ENCODE measurements around the gene CIRBP. TPM values are rescaled to one million over a fixed set of nuclear protein-coding genes. Genes with fewer than 3 reads are reported as not detected.

Gene CIRBP
- total RNA-seq, 1 experiment from 2014 or later = 263 TPM

GRCh38 chr19:1302533-1303239 lies 33.6 kb downstream of the CIRBP start:
- Histone ChIP-seq H2BK120ac (ENCODE audit: low read depth, low read length, poor library complexity, severe bottlenecking) (peak overlapping the region; percentile 6), H2AFZ (ENCODE audit: low read length) (no peak overlapping the region), H3K14ac (ENCODE audit: insufficient read depth, low read length) (no peak overlapping the region), H2BK20ac (ENCODE audit: low read depth, low read length, poor library complexity, severe bottlenecking) (no peak overlapping the region), H3K79me1 (ENCODE audit: insufficient read depth, low read depth, low read length, poor library complexity, severe bottlenecking) (no peaks in the 10 kb centered on the region), H3K23me2 (ENCODE audit: insufficient read length, low read depth, low read length, poor library complexity, severe bottlenecking) (no peaks in the 10 kb centered on the region), H3K4me2 (ENCODE audit: insufficient read depth, insufficient read length, low read length) (no peak overlapping the region), H2AK5ac (ENCODE audit: insufficient read length, low read length) (no peak overlapping the region), H4K91ac (ENCODE audit: insufficient read length, low read depth, low read length) (peak overlapping the region; percentile 45), H3K4ac (ENCODE audit: low read depth, low read length) (no peak overlapping the region), H3K18ac (ENCODE audit: insufficient read length, low read depth, low read length) (no peak overlapping the region), H4K20me1 (ENCODE audit: control insufficient read depth, insufficient read depth, insufficient read length) (peaks cover 2% of the 10 kb centered on the region), H2BK5ac (ENCODE audit: insufficient read length, low read length) (no peak overlapping the region), H3K79me2 (ENCODE audit: insufficient read depth, low read length) (no peaks in the 10 kb centered on the region), H3K9ac (ENCODE audit: extremely low read depth, insufficient read length, low read length) (no peak overlapping the region), H2BK15ac (ENCODE audit: low read depth, low read length) (no peak overlapping the region; the same call in 1 of the 2 replicates), H3K9me3 (ENCODE audit: control insufficient read depth, low read depth, low read length) (no peaks in the 10 kb centered on the region), H3K27me3 (ENCODE audit: insufficient read depth, low read length) (no peaks in the 10 kb centered on the region), H4K8ac (replicated peaks; ENCODE audit: insufficient read length, low read depth, low read length) (no peak overlapping the region), H2BK12ac (ENCODE audit: insufficient read length, low read depth, low read length) (no peak overlapping the region), H3K56ac (ENCODE audit: insufficient read length, low read depth, low read length) (no peak overlapping the region), H3T11ph (ENCODE audit: low read length) (no peak overlapping the region), H4K5ac (ENCODE audit: insufficient read length, low read depth, low read length) (no peak overlapping the region), H3K4me1 (ENCODE audit: insufficient read depth, low read length) (no peaks in the 10 kb centered on the region), H3K27ac (ENCODE audit: insufficient read length, low read depth, low read length) (no peak overlapping the region), H3K23ac (ENCODE audit: insufficient read length, low read depth, low read length) (no peak overlapping the region)
- Mint-ChIP-seq H3K9me3 (no peaks in the 10 kb centered on the region; a peak in 1 of 5 replicates), H3K4me1 (peaks cover 0 to 3% of the 10 kb centered on the region in 2 experiments; a peak in 2 of 4 replicates), H3K27ac (peak overlapping the region in 2 of 3 experiments; percentile 1 to 15; a peak in 1 of 7 replicates), H3K27me3 (ENCODE audit: low read depth) (no peaks in the 10 kb centered on the region), H3K4me3 (no peak overlapping the region), H3K36me3 (ENCODE audit: insufficient read depth in 1 of 3, low read depth in 3 of 3) (peaks cover 2 to 4% (median 3%) of the 10 kb centered on the region in 3 experiments; a peak in 3 of 7 replicates)
- DNase-seq = no peak
- TF ChIP-seq, protein P1, sequence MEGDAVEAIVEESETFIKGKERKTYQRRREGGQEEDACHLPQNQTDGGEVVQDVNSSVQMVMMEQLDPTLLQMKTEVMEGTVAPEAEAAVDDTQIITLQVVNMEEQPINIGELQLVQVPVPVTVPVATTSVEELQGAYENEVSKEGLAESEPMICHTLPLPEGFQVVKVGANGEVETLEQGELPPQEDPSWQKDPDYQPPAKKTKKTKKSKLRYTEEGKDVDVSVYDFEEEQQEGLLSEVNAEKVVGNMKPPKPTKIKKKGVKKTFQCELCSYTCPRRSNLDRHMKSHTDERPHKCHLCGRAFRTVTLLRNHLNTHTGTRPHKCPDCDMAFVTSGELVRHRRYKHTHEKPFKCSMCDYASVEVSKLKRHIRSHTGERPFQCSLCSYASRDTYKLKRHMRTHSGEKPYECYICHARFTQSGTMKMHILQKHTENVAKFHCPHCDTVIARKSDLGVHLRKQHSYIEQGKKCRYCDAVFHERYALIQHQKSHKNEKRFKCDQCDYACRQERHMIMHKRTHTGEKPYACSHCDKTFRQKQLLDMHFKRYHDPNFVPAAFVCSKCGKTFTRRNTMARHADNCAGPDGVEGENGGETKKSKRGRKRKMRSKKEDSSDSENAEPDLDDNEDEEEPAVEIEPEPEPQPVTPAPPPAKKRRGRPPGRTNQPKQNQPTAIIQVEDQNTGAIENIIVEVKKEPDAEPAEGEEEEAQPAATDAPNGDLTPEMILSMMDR (conservative IDR thresholded peaks at IDR 0.05) = no peak
- no CpG with 5 or more reads among the region's 36 CpGs for WGBS (ENCODE audit: extremely low coverage, insufficient read length, low lambda C conversion rate)
